GM21529 (cell line): ENCODE data around the gene PCYT2.
A peak's percentile ranks its signal among the peaks of the same experiment; 100 is the strongest.

ENCODE experiments used
- ATAC-seq: cut with Tn5 transposase; IDR thresholded peaks from one replicate; pipeline ENCODE4 v1.9.1; 2021; ENCODE audit not compliant: unreplicated experiment

Gene PCYT2

GRCh38 chr17:81927653-81928543 lies 16.7 kb upstream of the PCYT2 start, which contains the start of gene MAFG:
TSS of gene MAFG (minus strand) at chr17:81927735. CDS start at chr17:81923185, 4,550 bp downstream.
- ATAC-seq = peak; percentile 54

GRCh38 chr17:81927152-81927652 lies 16.0 kb upstream of the PCYT2 start:
- peak; percentile 10 for ATAC-seq

- ATAC-seq = peak; percentile 20
Measured at GRCh38 chr17:81926451-81927151, 15.4 kb upstream of the PCYT2 start.

DNA sequence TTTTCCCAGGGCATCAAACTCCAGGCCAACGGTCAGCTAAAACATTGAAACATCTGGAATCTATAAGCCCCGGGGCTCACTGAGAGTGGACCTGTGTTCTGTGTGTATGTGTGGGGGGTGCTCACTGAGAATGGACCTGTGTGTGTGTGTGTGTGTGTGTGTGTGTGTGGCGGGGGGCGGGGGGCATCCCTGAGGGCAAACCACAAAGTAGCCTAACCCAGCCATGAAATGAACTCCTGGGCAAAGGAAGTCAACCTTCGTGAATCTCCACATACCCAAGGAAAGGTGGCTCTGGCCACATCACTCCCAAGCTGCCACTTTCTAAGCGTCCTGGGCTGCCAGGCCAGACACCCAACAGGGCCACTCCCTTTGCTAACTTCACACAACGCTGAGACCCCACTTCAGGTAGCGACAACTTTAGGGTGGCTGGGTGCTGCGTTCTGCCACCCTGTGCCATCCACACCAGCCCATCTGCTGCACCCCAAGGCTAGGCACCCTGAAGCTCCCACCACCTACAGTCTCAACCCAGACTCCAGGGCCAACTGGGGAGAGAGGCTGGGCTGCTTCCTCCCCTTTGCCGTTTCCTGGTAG lies 14.8 kb upstream of the PCYT2 start:
- ATAC-seq = no peak

GRCh38 chr17:81924557-81925532 lies 13.6 kb upstream of the PCYT2 start:
- no peak for ATAC-seq

DNA sequence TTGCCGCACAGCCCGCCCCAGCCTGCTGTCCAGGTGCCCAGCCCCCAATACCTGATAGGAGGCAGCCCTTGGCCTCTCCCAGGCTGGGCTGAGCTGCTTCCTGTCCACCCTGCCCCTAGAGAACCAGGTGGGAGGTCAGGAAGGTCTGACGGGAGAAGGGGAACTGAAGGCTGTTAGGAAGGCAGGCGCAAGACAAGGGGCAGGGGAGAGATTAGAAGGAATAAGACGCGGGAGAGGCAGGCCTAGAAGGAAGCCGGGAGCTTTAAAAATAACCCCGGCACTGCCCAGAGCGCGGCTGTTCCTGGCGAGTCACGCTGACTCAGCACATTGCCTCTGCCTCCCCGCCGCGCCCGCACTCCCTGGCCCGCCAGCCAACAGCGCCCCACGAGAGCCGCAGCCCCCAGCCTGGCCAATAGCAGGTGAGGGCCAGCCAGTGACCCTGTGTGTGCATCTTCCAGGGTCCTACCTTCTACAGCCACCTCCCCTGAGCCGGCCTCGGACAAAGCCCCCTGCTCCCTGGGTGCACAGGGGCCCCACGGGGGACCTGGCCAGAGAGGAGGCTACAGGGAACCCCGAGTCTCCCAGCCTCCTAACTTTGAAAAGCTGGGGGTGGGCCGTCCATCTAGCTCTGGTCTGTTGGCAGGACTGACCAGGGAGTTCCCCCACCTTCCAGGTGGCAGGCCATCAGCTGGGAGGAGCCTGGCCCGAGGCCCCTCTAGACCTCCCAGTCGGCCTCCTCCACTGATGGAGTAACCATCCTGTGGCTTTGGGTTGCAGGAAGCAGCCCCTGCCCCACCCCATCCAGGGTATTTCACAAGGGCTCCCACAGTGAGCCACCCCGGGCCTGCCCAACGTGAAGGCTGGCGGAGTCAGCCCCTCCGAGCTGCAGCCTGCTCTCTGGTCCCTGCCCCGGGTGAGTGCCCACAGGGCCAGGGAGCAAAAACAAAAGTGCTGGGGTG lies 12.4 kb upstream of the PCYT2 start:
- ATAC-seq = no peak

DNA sequence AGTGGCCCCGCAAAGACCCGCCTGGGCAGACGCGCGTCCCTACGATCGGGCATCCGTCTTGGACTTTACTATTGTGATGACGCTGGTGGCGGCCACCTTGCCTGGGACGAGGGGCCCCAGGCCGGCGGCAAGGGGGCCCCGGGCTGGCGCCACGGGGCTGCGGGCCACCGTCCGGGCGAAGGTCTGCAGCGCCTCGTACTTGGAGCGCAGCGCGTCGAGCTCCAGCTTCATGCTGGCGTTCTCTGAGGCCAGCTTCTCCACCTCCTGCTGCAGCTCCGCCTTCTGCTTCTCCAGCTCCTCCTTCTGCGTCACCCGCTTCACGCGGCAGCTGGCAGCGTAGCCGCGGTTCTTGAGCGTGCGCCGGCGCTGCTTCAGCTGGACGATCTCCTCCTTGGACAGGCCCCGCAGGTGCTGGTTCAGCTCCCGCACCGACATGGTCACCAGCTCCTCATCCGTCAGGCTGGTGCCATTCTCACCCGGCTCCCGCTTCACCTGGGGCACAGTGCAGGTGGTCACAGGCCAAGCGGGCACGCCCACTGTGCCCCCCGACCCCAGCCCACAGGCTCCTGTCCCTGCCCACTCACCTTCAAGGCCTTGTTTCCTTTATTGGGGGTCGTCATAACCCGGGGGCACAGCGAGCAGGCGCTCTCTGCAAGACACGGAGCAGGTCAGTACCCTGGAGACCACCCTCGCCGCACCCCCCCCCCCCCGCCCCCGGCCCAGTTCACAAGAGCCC lies 11.5 kb upstream of the PCYT2 start:
- ATAC-seq = no peak

DNA sequence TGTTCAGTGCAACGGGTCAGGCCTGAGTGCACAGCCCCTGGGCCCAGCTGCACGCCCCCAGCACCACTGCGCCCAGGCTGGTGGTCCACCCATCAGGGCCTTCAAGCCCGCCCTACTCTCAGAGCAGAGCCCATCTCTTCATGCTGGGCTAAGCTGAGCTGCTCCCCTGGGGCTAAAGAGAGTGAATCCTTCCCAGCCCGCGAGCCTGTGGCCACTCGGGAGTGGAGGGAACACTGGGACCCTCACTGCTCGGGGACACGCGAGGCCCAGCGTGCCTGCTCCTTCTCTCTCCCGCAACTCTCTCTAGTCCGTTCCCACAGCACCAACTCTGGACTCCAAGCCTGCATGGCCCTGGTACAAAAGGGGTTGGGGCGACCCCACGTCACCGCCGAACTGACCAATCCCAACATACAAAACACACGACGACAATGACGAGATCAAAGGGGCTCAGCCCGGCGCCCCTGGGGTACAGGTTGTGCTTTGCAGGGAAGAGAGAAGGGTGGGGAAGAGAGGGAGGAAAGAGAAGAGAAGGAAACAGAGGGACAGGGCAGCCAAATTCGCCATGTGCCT lies 10.9 kb upstream of the PCYT2 start:
- ATAC-seq = no peak

- no peak for ATAC-seq
Measured at GRCh38 chr17:81921537-81921862, 10.3 kb upstream of the PCYT2 start.

DNA sequence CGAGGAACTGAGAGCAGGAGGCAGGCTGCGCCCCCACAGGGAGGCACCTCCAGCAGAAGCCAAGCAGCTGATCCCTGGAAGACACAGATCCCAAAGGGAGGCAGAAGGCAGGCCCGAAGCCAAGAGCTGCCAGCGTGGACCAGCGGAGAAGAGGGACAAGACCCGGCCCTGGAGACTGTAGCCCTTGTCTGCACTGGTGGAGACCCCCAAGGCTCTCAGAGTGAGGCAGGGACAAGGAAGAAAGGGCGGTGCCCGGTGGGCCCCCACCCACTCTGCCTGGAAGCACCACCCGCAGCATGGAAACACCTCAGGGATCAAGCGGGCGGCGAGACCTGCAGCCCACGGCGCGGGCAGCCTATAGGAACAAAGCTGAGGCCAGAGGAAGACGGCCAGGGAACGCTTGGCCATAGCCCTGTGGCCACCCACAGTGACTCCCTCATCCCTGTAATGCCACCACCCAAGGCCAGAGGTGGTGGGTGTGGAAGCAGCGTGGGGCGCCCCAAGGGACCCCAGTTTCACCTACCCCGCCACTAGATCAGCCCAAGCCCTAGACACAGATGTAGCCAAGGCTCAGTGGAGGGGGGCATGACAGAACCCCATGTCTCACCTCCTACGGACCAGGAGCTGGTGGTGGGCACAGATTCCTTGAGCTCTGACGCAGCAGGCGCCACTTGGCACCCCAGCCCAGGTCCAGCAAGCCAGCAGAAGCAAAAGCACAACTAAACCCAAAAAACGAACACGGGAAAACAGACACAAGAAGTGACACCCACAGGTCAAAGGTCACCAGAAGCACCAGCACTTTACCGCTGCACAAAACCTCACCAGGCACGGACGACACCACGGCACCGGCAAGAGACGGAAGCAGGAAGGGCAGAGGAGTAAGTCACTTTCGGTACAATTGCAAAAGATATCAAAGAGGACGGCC lies 9.7 kb upstream of the PCYT2 start:
- ATAC-seq = no peak

GRCh38 chr17:81918832-81919545 lies 7.8 kb upstream of the PCYT2 start:
- ATAC-seq = no peak

DNA sequence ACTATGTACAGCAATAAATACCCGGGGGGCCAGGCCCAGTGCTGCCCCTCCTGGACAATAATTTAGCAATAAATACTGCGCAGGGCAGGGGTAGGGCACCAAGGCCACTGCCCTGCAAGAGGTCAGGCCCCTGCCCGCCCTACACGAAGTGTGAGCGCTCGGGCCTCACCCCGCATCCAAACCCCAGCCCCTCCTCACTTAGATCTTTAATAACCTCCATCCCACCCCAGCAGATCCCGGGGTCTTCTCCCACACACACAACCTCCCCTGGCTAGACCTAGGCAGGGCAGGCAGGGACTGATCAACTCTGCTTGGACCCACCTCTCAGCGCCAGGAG lies 7.1 kb upstream of the PCYT2 start:
- peak; percentile 27 for ATAC-seq

GRCh38 chr17:81917565-81918332 lies 6.5 kb upstream of the PCYT2 start, which contains the start of gene SIRT7:
TSS of gene SIRT7 (minus strand) at chr17:81918176. CDS start at chr17:81918131, 45 bp downstream.
- ATAC-seq = peak; percentile 69

DNA sequence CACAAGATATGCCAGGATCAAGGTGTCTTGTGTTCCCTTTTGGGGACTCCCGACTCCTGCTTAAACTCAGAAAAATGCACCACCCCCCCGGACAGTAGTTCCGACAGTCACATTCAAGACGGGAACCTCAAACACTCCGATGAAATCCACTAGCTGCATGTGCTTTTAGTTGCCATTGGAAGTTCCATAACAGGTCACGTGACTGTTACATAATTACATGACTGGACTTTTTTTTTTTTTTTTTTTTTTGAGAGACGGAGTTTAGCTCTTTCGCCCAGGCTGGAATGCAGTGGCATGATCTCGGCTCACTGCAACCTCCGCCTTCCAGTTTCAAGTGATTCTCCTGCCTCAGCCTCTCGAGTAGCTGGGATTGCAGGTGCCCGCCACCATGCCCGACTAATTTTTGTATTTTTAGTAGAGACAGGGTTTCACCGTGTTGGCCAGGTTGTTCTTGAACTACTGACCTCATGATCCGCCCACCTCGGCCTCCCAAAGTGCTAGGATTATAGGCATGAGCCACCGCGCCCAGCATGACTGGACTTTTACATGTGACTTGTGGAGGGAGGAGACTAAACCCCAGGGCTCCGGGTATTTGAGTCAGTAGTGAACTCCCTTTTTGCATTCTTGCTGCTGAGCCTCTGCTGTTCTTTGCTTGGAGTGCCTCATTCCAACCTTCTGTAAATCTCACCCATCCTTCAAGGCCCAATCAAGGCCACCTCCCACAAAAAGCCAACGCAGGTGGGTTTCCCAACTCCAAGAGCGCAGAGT lies 5.2 kb upstream of the PCYT2 start:
- ATAC-seq = no peak

GRCh38 chr17:81915331-81915730 lies 4.1 kb upstream of the PCYT2 start:
- ATAC-seq = no peak
